ENCODE data around the gene CDC42. TPM values are rescaled to one million over a fixed set of nuclear protein-coding genes. Genes with fewer than 3 reads are reported as not detected.

Gene CDC42
- total and polyA plus RNA-seq, 9 of the 15 experiments (the other 6 are each of a cell fraction or from before 2014, with no cell fraction given), result 186 to 398 (median 325) TPM

DNA sequence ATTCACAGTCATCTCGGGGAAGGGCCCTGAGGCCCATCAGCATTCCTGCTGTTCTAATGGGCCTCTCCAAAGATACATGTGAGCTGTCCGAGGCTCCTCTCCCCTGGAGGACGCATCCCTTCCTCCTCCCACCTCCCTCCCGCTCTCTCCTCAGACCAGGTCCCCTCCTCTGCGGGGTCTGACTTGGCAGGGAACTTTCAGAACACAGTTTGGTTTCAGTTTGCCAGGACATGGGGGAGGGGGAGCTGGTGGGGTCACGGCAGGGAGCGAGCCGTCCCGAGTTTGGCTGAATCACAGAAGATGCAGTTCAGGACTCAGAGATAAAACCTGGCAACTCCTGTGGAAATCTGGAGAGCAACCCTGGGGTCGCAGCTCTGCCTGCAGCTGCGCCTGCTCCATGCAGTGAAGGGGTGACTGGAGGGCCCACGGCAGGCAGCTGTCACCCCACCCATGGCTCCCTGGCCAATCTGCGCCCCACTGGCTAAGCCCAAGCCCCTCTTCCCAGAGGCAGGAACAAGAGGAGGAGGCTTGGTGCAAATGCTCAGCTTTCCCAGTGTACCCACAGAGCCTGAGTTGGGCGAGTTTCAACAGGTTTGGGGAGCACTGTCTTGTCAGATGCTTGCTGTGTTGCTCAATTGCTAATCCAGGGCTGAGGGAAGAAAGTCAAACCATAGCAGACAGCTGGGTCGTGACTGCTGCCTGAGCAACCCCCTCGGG lies 84.7 kb downstream of the CDC42 start:
- H3K9ac ChIP-seq (ENCODE audit: insufficient read depth in 1 of 2, low read depth in 2 of 2, low read length in 2 of 2), result 0 out of 4 replicates have a peak overlapping the region, but pooled peaks of 1 of the 2 experiments have one; percentile 8
- H3K36me3 ChIP-seq (ENCODE audit: control insufficient read depth, insufficient read depth, low read length), result no peaks in the 10 kb centered on the region
- no peak overlapping the region for H3K27ac ChIP-seq (ENCODE audit: extremely low read depth, low read depth, low read length)
- peaks cover 0 to 30% of the 10 kb centered on the region in 2 experiments; a peak in 2 of 5 replicates for H3K4me1 ChIP-seq (replicated peaks in 1 of 2; ENCODE audit: control insufficient read depth in 2 of 2, insufficient read depth in 2 of 2, low read length in 2 of 2)
- H3K4me2 ChIP-seq (ENCODE audit: insufficient read depth, low read length), result no peak overlapping the region
- H2AFZ ChIP-seq (ENCODE audit: low read depth, low read length), result no peak overlapping the region
- no peak overlapping the region for H3K4me3 ChIP-seq
- 4% methylated on average over 16 of the region's 16 CpGs for WGBS (ENCODE audit: insufficient coverage, low coverage, missing lambda C conversion rate)
- ChIA-PET POLR2A (interaction anchor here (1.1 to 1.5 kb wide), 4 partner anchors 9 to 40 kb away, joined by 3 read pairs; no protein-coding TSS in a partner anchor), CTCF (ENCODE audit: low intra/inter-chr PET ratio) (no interaction called here)
- intact Hi-C loops (cut with micrococcal nuclease) (no loop called here), in situ Hi-C loops (cut with MboI) (no loop called here)
- no peak for FAIRE-seq
- ATAC-seq, result no peak
- peaks cover 40% of the 10 kb centered on the region for H4K20me1 ChIP-seq (replicated peaks; ENCODE audit: control insufficient read depth, insufficient read depth, low read length)
- H3K27me3 ChIP-seq (ENCODE audit: control insufficient read depth in 2 of 2, insufficient read depth in 2 of 2, low read length in 2 of 2), result peaks cover 59 to 91% of the 10 kb centered on the region in 2 experiments
- TF ChIP-seq FOXK1 (CRISPR knock-in tag; IDR thresholded peaks at IDR 0.05; ENCODE audit: borderline replicate concordance), result no peak
- peak; percentile 63; the same call in 1 of the 2 replicates for TF ChIP-seq ZNF263 (CRISPR knock-in tag; IDR thresholded peaks at IDR 0.05; ENCODE audit: borderline replicate concordance)
- H3K9me1 ChIP-seq (ENCODE audit: control insufficient read depth, insufficient read depth, low read length), result no peaks in the 10 kb centered on the region
- H3K79me2 ChIP-seq (ENCODE audit: control insufficient read depth, insufficient read depth, low read length), result no peaks in the 10 kb centered on the region
- DNase-seq (ENCODE audit: extremely low read depth in 1 of 4, low spot score in 3 of 4), result no peak
- no peaks in the 10 kb centered on the region for H3K9me3 ChIP-seq (replicated peaks; ENCODE audit: control insufficient read depth, insufficient read depth, low read depth, low read length)
- BruUV-seq (replicated peaks), result no TSS peak

DNA sequence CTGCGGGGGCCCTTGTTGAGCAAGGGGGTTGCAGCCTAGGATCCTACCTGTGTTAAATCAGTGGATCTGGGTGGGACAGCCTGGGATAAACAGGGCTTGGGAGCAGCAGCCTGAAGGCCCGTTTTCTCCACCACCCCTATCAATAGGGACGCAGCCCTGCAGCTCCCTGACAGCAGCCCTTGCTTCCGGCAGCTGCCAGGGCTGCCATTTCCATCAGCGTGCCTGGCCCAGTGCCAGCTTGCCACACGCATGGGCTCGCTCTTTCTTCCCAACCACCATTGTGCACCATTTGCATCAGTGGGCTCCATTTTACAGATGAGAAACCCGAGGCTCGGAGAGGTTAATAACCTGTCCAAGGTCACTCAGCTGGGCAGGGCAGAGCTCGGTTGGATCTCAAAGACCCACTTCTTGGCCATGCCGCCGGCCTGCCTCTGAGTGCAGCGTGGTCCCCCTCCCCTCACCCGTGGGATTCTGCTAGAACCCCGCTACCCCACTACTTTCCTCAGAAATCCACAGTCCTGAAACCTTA lies 86.6 kb downstream of the CDC42 start:
- intact Hi-C loops (cut with micrococcal nuclease) (no loop called here), in situ Hi-C loops (cut with MboI) (no loop called here)
- no peaks in the 10 kb centered on the region for H3K9me3 ChIP-seq (replicated peaks; ENCODE audit: control insufficient read depth, insufficient read depth, low read depth, low read length)
- H3K9me1 ChIP-seq (ENCODE audit: control insufficient read depth, insufficient read depth, low read length), result no peaks in the 10 kb centered on the region
- H3K4me2 ChIP-seq (ENCODE audit: insufficient read depth, low read length), result no peak overlapping the region
- FAIRE-seq (no peak), DNase-seq (ENCODE audit: extremely low read depth in 1 of 4, low spot score in 3 of 4) (no peak), ATAC-seq (no peak)
- TF ChIP-seq, protein P1, sequence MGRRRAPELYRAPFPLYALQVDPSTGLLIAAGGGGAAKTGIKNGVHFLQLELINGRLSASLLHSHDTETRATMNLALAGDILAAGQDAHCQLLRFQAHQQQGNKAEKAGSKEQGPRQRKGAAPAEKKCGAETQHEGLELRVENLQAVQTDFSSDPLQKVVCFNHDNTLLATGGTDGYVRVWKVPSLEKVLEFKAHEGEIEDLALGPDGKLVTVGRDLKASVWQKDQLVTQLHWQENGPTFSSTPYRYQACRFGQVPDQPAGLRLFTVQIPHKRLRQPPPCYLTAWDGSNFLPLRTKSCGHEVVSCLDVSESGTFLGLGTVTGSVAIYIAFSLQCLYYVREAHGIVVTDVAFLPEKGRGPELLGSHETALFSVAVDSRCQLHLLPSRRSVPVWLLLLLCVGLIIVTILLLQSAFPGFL (CRISPR knock-in tag; IDR thresholded peaks at IDR 0.05), result no peak
- TF ChIP-seq NFIC (IDR thresholded peaks at IDR 0.05) (peak; percentile 71), SAP30 (IDR thresholded peaks at IDR 0.05; ENCODE audit: borderline replicate concordance, insufficient read depth, low read depth, low read length, poor library complexity, severe bottlenecking) (no peak), ESRRA (IDR thresholded peaks at IDR 0.05; ENCODE audit: borderline replicate concordance, low read depth) (peak; percentile 62), NFIX (CRISPR knock-in tag; IDR thresholded peaks at IDR 0.05; ENCODE audit: low read depth) (peak; percentile 33; the same call in 1 of the 2 replicates), ZNF780A (CRISPR knock-in tag; IDR thresholded peaks at IDR 0.05) (no peak)
- POLR2A ChIA-PET, result interaction anchor here (0.8 to 1.0 kb wide), 4 partner anchors 11 to 174 kb away, joined by 3 to 4 read pairs (median 4); no protein-coding TSS in a partner anchor
- BruUV-seq (replicated peaks), result no TSS peak
- H3K9ac ChIP-seq (ENCODE audit: insufficient read depth in 1 of 2, low read depth in 2 of 2, low read length in 2 of 2), result no peak overlapping the region
- H3K79me2 ChIP-seq (ENCODE audit: control insufficient read depth, insufficient read depth, low read length), result no peaks in the 10 kb centered on the region
- no peaks in the 10 kb centered on the region for H3K36me3 ChIP-seq (ENCODE audit: control insufficient read depth, insufficient read depth, low read length)
- H2AFZ ChIP-seq (ENCODE audit: low read depth, low read length), result no peak overlapping the region
- 3% methylated on average over 15 of the region's 15 CpGs for WGBS (ENCODE audit: insufficient coverage, low coverage, missing lambda C conversion rate)
- peaks cover 38% of the 10 kb centered on the region for H4K20me1 ChIP-seq (replicated peaks; ENCODE audit: control insufficient read depth, insufficient read depth, low read length)
- CTCF ChIA-PET (ENCODE audit: low intra/inter-chr PET ratio), result no interaction called here
- H3K27me3 ChIP-seq (ENCODE audit: control insufficient read depth in 2 of 2, insufficient read depth in 2 of 2, low read length in 2 of 2), result peaks cover 67 to 89% of the 10 kb centered on the region in 2 experiments
- H3K4me3 ChIP-seq, result no peak overlapping the region
- peaks cover 0 to 28% of the 10 kb centered on the region in 2 experiments; a peak in 2 of 5 replicates for H3K4me1 ChIP-seq (replicated peaks in 1 of 2; ENCODE audit: control insufficient read depth in 2 of 2, insufficient read depth in 2 of 2, low read length in 2 of 2)
- H3K27ac ChIP-seq (ENCODE audit: extremely low read depth, low read depth, low read length), result no peak overlapping the region
